SK-N-MC (cell line): Measurements from ENCODE around the gene GOLGA7B.

Experiments
- EZH2 ChIP-seq: fragments of 200-600 bp; sonication (generic); IDR thresholded peaks from one replicate; pipeline ENCODE4 v1.6.1; 2017; ENCODE audit warnings: antibody characterized with exemption
- FOXP2 ChIP-seq: optimal IDR thresholded peaks from 2 replicates; pipeline ENCODE3; 2011; ENCODE audit warnings: mild to moderate bottlenecking, moderate library complexity; ENCODE audit not compliant: insufficient read depth; ENCODE audit errors: extremely low read length, control extremely low read depth
- POLR2AphosphoS5 ChIP-seq: IDR thresholded peaks from 2 replicates; pipeline ENCODE4 v1.6.1; 2012; ENCODE audit warnings: mild to moderate bottlenecking, low read depth, low read length, borderline replicate concordance

GRCh38 chr10:97913193-97913592, 63.5 kb downstream of the GOLGA7B start:
- TF ChIP-seq POLR2AphosphoS5 (no peak), EZH2 (no peak), FOXP2 (no peak)
